Mesenchymal stem cell (in vitro differentiated cells and primary cell): ENCODE measurements around the gene CACNG5.

ENCODE experiments used
- DNase-seq: peaks from one replicate; pipeline ENCODE4 v3.0.0-alpha.2; 2013
- H2AFZ ChIP-seq: one replicate; pipeline ENCODE4 v1.6.1; 2013; ENCODE audit warnings: low read depth, mild to moderate bottlenecking, control low read depth, inconsistent platforms, low read length, moderate library complexity
- H2AK5ac ChIP-seq: 2 replicates; pipeline ENCODE4 v1.6.1; 2013; ENCODE audit warnings: low read length, moderate library complexity, mild to moderate bottlenecking, inconsistent platforms; ENCODE audit not compliant: severe bottlenecking
- H2BK120ac ChIP-seq: one replicate; pipeline ENCODE4 v1.6.1; 2013; ENCODE audit warnings: low read depth, mild to moderate bottlenecking, inconsistent platforms, low read length, moderate library complexity
- H2BK12ac ChIP-seq, 2 experiments: one replicate each; pipeline ENCODE4 v1.6.1; 2013; ENCODE audit warnings: inconsistent platforms in 2 of 2, low read length in 2 of 2, mild to moderate bottlenecking in 2 of 2, moderate library complexity in 2 of 2, control low read depth in 1 of 2
- H2BK15ac ChIP-seq: one replicate; pipeline ENCODE4 v1.6.1; 2013; ENCODE audit warnings: mild to moderate bottlenecking, low read depth, inconsistent platforms; ENCODE audit not compliant: poor library complexity, severe bottlenecking
- H2BK5ac ChIP-seq: 2 replicates; pipeline ENCODE4 v1.6.1; 2013; ENCODE audit warnings: low read depth, mild to moderate bottlenecking, low read length, control low read depth, inconsistent platforms; ENCODE audit not compliant: poor library complexity, severe bottlenecking
- H3K14ac ChIP-seq, 2 experiments: one replicate each; pipeline ENCODE4 v1.6.1; 2013; ENCODE audit warnings: inconsistent platforms in 2 of 2, low read length in 2 of 2, control low read depth in 1 of 2, mild to moderate bottlenecking in 1 of 2, moderate library complexity in 1 of 2
- H3K18ac ChIP-seq, 2 experiments: one replicate each; pipeline ENCODE4 v1.6.1; 2013; ENCODE audit warnings: inconsistent platforms in 2 of 2, low read length in 2 of 2, control low read depth in 1 of 2, low read depth in 1 of 2, mild to moderate bottlenecking in 1 of 2
- H3K23ac ChIP-seq, 2 experiments: one replicate each; pipeline ENCODE4 v1.6.1; 2013; ENCODE audit warnings: inconsistent platforms in 2 of 2, low read length in 2 of 2, mild to moderate bottlenecking in 2 of 2, moderate library complexity in 2 of 2, control low read depth in 1 of 2
- H3K27ac ChIP-seq: 2 replicates; pipeline ENCODE4 v1.5.1; 2013; ENCODE audit warnings: mild to moderate bottlenecking, moderate library complexity, low read length, control low read depth, inconsistent platforms; ENCODE audit not compliant: poor library complexity, severe bottlenecking
- H3K27me3 ChIP-seq, 2 experiments: 2 replicates each; pipeline versions ENCODE4 v1.6.1 to v1.7.0; 2013; ENCODE audit warnings: low read length in 2 of 2, mild to moderate bottlenecking in 2 of 2, moderate library complexity in 2 of 2, control low read depth in 1 of 2, inconsistent platforms in 1 of 2; ENCODE audit not compliant: control insufficient read depth in 1 of 2, insufficient read depth in 1 of 2
- H3K36me3 ChIP-seq, 2 experiments: 2 replicates each; pipeline versions ENCODE4 v1.6.1 to v1.7.0; 2013; ENCODE audit warnings: low read length in 2 of 2, control low read depth in 1 of 2, inconsistent platforms in 1 of 2, low read depth in 1 of 2, mild to moderate bottlenecking in 1 of 2; ENCODE audit not compliant: insufficient read depth in 2 of 2, control insufficient read depth in 1 of 2
- H3K4ac ChIP-seq, 2 experiments: one replicate each; pipeline ENCODE4 v1.6.1; 2013; ENCODE audit warnings: inconsistent platforms in 2 of 2, low read length in 2 of 2, mild to moderate bottlenecking in 2 of 2, moderate library complexity in 2 of 2, control low read depth in 1 of 2, low read depth in 1 of 2
- H3K4me1 ChIP-seq: 2 replicates; pipeline ENCODE4 v1.6.1; 2013; ENCODE audit warnings: low read depth, low read length, control low read depth; ENCODE audit not compliant: control insufficient read depth, insufficient read depth
- H3K4me2 ChIP-seq: 2 replicates; pipeline ENCODE4 v1.6.1; 2013; ENCODE audit warnings: low read length, mild to moderate bottlenecking, inconsistent platforms; ENCODE audit not compliant: poor library complexity, severe bottlenecking
- H3K4me3 ChIP-seq, 2 experiments: 2 replicates each; pipeline versions ENCODE4 v1.5.1 to v1.7.0; 2013; ENCODE audit warnings: low read length in 2 of 2, mild to moderate bottlenecking in 2 of 2, control low read depth in 1 of 2, low read depth in 1 of 2; ENCODE audit not compliant: insufficient read depth in 1 of 2
- H3K79me1 ChIP-seq: replicated peaks from 2 replicates; pipeline ENCODE4 v1.6.1; 2013; ENCODE audit warnings: mild to moderate bottlenecking, control low read depth, low read length, inconsistent platforms; ENCODE audit not compliant: poor library complexity, severe bottlenecking
- H3K9ac ChIP-seq: 2 replicates; pipeline ENCODE4 v1.7.0; 2013; ENCODE audit warnings: mild to moderate bottlenecking, low read length, moderate library complexity
- H3K9me3 ChIP-seq: 2 replicates; pipeline ENCODE4 v1.7.0; 2013; ENCODE audit warnings: mild to moderate bottlenecking, low read length; ENCODE audit not compliant: control insufficient read depth
- H4K8ac ChIP-seq: one replicate; pipeline ENCODE4 v1.6.1; 2013; ENCODE audit warnings: inconsistent platforms, mild to moderate bottlenecking, low read length, moderate library complexity
- H4K91ac ChIP-seq: one replicate; pipeline ENCODE4 v1.6.1; 2013; ENCODE audit warnings: mild to moderate bottlenecking, low read length, inconsistent platforms
- WGBS: methylation state at CpG from one replicate; pipeline ENCODE4 v1.1.7; 2013; ENCODE audit warnings: mixed read lengths; 5-methylcytosine and 5-hydroxymethylcytosine counted together

Gene CACNG5

GRCh38 chr17:66837226-66837625 is 2.3 kb downstream of the CACNG5 start:
- no peak overlapping the region for H3K4me3 ChIP-seq
- H2BK12ac ChIP-seq, result no peak overlapping the region
- H2BK5ac ChIP-seq, result no peak overlapping the region
- H4K8ac ChIP-seq, result no peak overlapping the region
- WGBS, result 72% methylated on average over 1 of the region's 1 CpG
- H3K79me1 ChIP-seq, result no peaks in the 10 kb centered on the region
- DNase-seq, result no peak
- H4K91ac ChIP-seq, result no peak overlapping the region
- H3K4ac ChIP-seq, result no peak overlapping the region
- no peak overlapping the region for H2AK5ac ChIP-seq
- no peak overlapping the region for H3K27ac ChIP-seq
- no peak overlapping the region for H3K23ac ChIP-seq
- H3K14ac ChIP-seq, result no peak overlapping the region
- peaks cover 7% of the 10 kb centered on the region for H3K4me1 ChIP-seq
- no peak overlapping the region for H2BK15ac ChIP-seq
- no peak overlapping the region for H3K9ac ChIP-seq
- peaks cover 75 to 89% of the 10 kb centered on the region in 2 experiments for H3K27me3 ChIP-seq
- H3K9me3 ChIP-seq, result no peaks in the 10 kb centered on the region
- H2BK120ac ChIP-seq, result no peak overlapping the region
- no peak overlapping the region for H3K4me2 ChIP-seq
- no peak overlapping the region for H2AFZ ChIP-seq
- H3K18ac ChIP-seq, result no peak overlapping the region
- H3K36me3 ChIP-seq, result no peaks in the 10 kb centered on the region

GRCh38 chr17:66837885-66838665 is 3.2 kb downstream of the CACNG5 start:
- Histone ChIP-seq H3K14ac (no peak overlapping the region), H3K27ac (no peak overlapping the region), H3K36me3 (no peaks in the 10 kb centered on the region), H3K4ac (no peak overlapping the region), H2BK120ac (no peak overlapping the region), H3K18ac (no peak overlapping the region), H3K27me3 (peaks cover 76 to 93% of the 10 kb centered on the region in 2 experiments), H3K79me1 (no peaks in the 10 kb centered on the region), H2AK5ac (no peak overlapping the region), H2BK15ac (no peak overlapping the region), H2AFZ (no peak overlapping the region), H3K9me3 (no peaks in the 10 kb centered on the region), H4K91ac (no peak overlapping the region), H3K23ac (no peak overlapping the region), H3K4me3 (no peak overlapping the region), H2BK12ac (no peak overlapping the region), H3K9ac (no peak overlapping the region), H2BK5ac (no peak overlapping the region), H3K4me1 (peaks cover 7% of the 10 kb centered on the region), H4K8ac (no peak overlapping the region), H3K4me2 (no peak overlapping the region)
- no peak for DNase-seq
- WGBS, result 80% methylated on average over 11 of the region's 11 CpGs

GRCh38 chr17:66839616-66840015 is 4.7 kb downstream of the CACNG5 start:
- WGBS, result 80% methylated on average over 9 of the region's 9 CpGs
- Histone ChIP-seq H3K18ac (no peak overlapping the region), H3K23ac (no peak overlapping the region), H2BK15ac (no peak overlapping the region), H4K8ac (no peak overlapping the region), H3K27ac (no peak overlapping the region), H3K4me3 (peak overlapping the region in 1 of 2 experiments; percentile 24), H3K9me3 (no peaks in the 10 kb centered on the region), H2BK12ac (no peak overlapping the region), H2AFZ (no peak overlapping the region), H2BK120ac (no peak overlapping the region), H3K27me3 (peaks cover 68 to 83% of the 10 kb centered on the region in 2 experiments), H3K4ac (no peak overlapping the region), H3K79me1 (no peaks in the 10 kb centered on the region), H3K36me3 (no peaks in the 10 kb centered on the region), H3K4me1 (peaks cover 7% of the 10 kb centered on the region), H3K9ac (no peak overlapping the region), H2AK5ac (no peak overlapping the region), H4K91ac (no peak overlapping the region), H3K14ac (no peak overlapping the region), H3K4me2 (no peak overlapping the region), H2BK5ac (no peak overlapping the region)
- DNase-seq, result no peak

- Histone ChIP-seq H3K14ac (no peak overlapping the region), H2BK120ac (no peak overlapping the region), H3K18ac (no peak overlapping the region), H3K9me3 (no peaks in the 10 kb centered on the region), H3K4me2 (no peak overlapping the region), H2AFZ (no peak overlapping the region), H4K91ac (no peak overlapping the region), H3K36me3 (no peaks in the 10 kb centered on the region), H2BK5ac (no peak overlapping the region), H3K79me1 (no peaks in the 10 kb centered on the region), H3K27ac (no peak overlapping the region), H4K8ac (no peak overlapping the region), H3K4me1 (peaks cover 3% of the 10 kb centered on the region), H3K4me3 (no peak overlapping the region), H3K23ac (no peak overlapping the region), H2BK12ac (no peak overlapping the region), H2BK15ac (no peak overlapping the region), H3K9ac (no peak overlapping the region), H3K4ac (no peak overlapping the region), H3K27me3 (peaks cover 65 to 81% of the 10 kb centered on the region in 2 experiments), H2AK5ac (no peak overlapping the region)
- 82% methylated on average over 10 of the region's 10 CpGs for WGBS
- no peak for DNase-seq
Measured at GRCh38 chr17:66840061-66840460, 5.1 kb downstream of the CACNG5 start.
